Activated CD4-positive, alpha-beta memory T cell treated with anti-CD3 and anti-CD28 coated beads, Interleukin-2, amount 10 ng/mL, durations not matched to agents 7 days and 5 days (primary cell): ENCODE data around the gene FBH1. TPM values are rescaled to one million over a fixed set of nuclear protein-coding genes. Genes with fewer than 3 reads are reported as not detected.
"Not testable (repeated sequence)": the region's sequence is repeated elsewhere in the genome, so short reads cannot be mapped to it uniquely, and the experiment has no call there.

Experiments used
- CTCF ChIA-PET: fragments of 350-600 bp; sonication (Branson Sonifier 250); formaldehyde crosslinking; loops from one replicate; lab custom pipeline; 2021; ENCODE audit warnings: antibody characterized with exemption, inconsistent platforms; lab: Charles Lee
- POLR2A ChIA-PET: fragments of 350-600 bp; sonication (Branson Sonifier 250); formaldehyde crosslinking; loops from one replicate; lab custom pipeline; 2021; ENCODE audit warnings: antibody characterized with exemption; lab: Charles Lee
- DNase-seq: peaks from one replicate; pipeline ENCODE4 v3.0.0-alpha.2; 2020
- H3K27ac Mint-ChIP-seq: one replicate; pipeline ENCODE4 v1.8.0; 2021; ENCODE audit warnings: mild to moderate bottlenecking, mixed read lengths
- H3K27me3 Mint-ChIP-seq: one replicate; pipeline ENCODE4 v1.8.0; 2021; ENCODE audit warnings: mixed read lengths
- H3K36me3 Mint-ChIP-seq: one replicate; pipeline ENCODE4 v1.8.0; 2021; ENCODE audit warnings: low read depth, mixed read lengths
- H3K4me1 Mint-ChIP-seq: one replicate; pipeline ENCODE4 v1.8.0; 2021; ENCODE audit warnings: mixed read lengths
- H3K4me3 Mint-ChIP-seq: one replicate; pipeline ENCODE4 v1.8.0; 2021; ENCODE audit warnings: mild to moderate bottlenecking, mixed read lengths
- H3K9me3 Mint-ChIP-seq: one replicate; pipeline ENCODE4 v1.8.0; 2021; ENCODE audit warnings: mixed read lengths
- total RNA-seq, 2 experiments: library from RNA; stranded (reverse); gene quantifications; one replicate each; pipeline ENCODE4 v1.2.3, GENCODE V29; 2021

The FBH1 gene
- total RNA-seq, 2 experiments from 2014 or later: 54.8 to 61.6 TPM

GRCh38 chr10:5937016-5937415 lies 47.0 kb downstream of the FBH1 start:
- H3K36me3 Mint-ChIP-seq: peaks cover 40% of the 10 kb centered on the region
- no peaks in the 10 kb centered on the region for H3K4me1 Mint-ChIP-seq
- no peaks in the 10 kb centered on the region for H3K9me3 Mint-ChIP-seq
- H3K27ac Mint-ChIP-seq: no peak overlapping the region
- ChIA-PET CTCF (no interaction called here), POLR2A (interaction anchor here (1.0 kb wide), 1 partner anchor 11 kb away, joined by 3 read pairs; no protein-coding TSS in a partner anchor)
- no peaks in the 10 kb centered on the region for H3K27me3 Mint-ChIP-seq
- H3K4me3 Mint-ChIP-seq: no peak overlapping the region
- no peak for DNase-seq

- DNase-seq: no peak
- Mint-ChIP-seq H3K9me3 (no peaks in the 10 kb centered on the region), H3K27me3 (no peaks in the 10 kb centered on the region), H3K4me3 (no peak overlapping the region), H3K36me3 (peaks cover 34% of the 10 kb centered on the region), H3K4me1 (no peaks in the 10 kb centered on the region), H3K27ac (no peak overlapping the region)
- CTCF ChIA-PET: no interaction called here
- POLR2A ChIA-PET: no interaction called here
Observed at GRCh38 chr10:5938291-5938690, 48.2 kb downstream of the FBH1 start.

DNA sequence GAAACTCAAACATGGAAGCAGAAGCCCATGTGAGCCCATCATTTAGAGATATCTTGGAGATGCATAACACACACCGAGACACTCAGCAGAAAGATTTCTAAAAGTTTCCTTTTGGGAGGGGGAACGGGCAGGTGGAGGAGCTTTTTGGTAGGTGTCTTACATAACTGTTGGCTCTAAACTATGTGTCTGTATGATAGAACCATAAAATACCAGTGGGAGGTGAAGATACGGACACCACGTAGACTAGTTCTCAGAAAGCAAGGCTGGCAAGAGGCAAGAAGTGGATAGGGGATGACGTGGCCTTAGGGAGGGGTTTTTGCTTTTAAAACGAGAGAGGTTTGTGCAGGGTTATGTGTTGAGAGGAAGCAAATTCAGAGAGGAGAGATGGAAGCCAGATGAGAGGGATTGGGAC lies 50.8 kb downstream of the FBH1 start:
- CTCF ChIA-PET: no interaction called here
- Mint-ChIP-seq H3K27me3 (no peaks in the 10 kb centered on the region), H3K4me3 (no peak overlapping the region), H3K4me1 (peaks cover 2% of the 10 kb centered on the region), H3K36me3 (peaks cover 22% of the 10 kb centered on the region), H3K27ac (no peak overlapping the region), H3K9me3 (no peaks in the 10 kb centered on the region)
- POLR2A ChIA-PET: interaction anchor here (1.5 kb wide), 1 partner anchor 13 kb away, joined by 3 read pairs; no protein-coding TSS in a partner anchor
- DNase-seq: no peak

GRCh38 chr10:5941579-5941978 lies 51.5 kb downstream of the FBH1 start:
- Mint-ChIP-seq H3K27ac (no peak overlapping the region), H3K4me3 (no peak overlapping the region), H3K9me3 (no peaks in the 10 kb centered on the region), H3K4me1 (peaks cover 7% of the 10 kb centered on the region), H3K27me3 (no peaks in the 10 kb centered on the region), H3K36me3 (peaks cover 18% of the 10 kb centered on the region)
- POLR2A ChIA-PET: interaction anchor here (1.1 to 1.5 kb wide), 2 partner anchors 12 to 72 kb away, joined by 3 read pairs; no protein-coding TSS in a partner anchor
- CTCF ChIA-PET: no interaction called here
- DNase-seq: no peak

GRCh38 chr10:5942001-5942400 lies 52.0 kb downstream of the FBH1 start:
- Mint-ChIP-seq H3K36me3 (peaks cover 14% of the 10 kb centered on the region), H3K4me1 (peaks cover 7% of the 10 kb centered on the region), H3K9me3 (no peaks in the 10 kb centered on the region), H3K27ac (no peak overlapping the region), H3K4me3 (no peak overlapping the region), H3K27me3 (no peaks in the 10 kb centered on the region)
- no peak for DNase-seq
- CTCF ChIA-PET: no interaction called here
- POLR2A ChIA-PET: interaction anchor here (1.1 kb wide), 1 partner anchor 72 kb away, joined by 3 read pairs; no protein-coding TSS in a partner anchor

DNA sequence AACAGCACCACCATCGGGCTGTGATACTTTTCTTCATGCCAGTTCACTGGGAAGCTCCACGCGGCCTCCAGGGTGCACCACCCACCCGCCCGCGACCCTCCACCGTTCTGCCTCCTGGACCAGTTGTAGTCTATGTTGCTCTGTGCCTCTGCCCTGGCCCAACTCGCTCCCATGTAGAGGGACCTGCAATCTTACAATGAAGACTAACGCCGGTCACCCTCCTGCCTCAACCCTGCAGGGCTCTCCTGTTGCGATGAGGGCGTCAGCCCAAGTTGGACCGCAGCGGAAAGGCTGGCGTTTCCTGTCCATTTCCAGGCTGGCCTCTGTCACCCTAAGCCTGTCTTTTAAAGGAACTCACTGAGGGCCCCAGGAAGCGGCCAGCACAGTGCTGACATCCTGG lies 52.4 kb downstream of the FBH1 start:
- CTCF ChIA-PET: no interaction called here
- Mint-ChIP-seq H3K27ac (no peak overlapping the region), H3K9me3 (no peaks in the 10 kb centered on the region), H3K4me3 (no peak overlapping the region), H3K27me3 (no peaks in the 10 kb centered on the region), H3K36me3 (peaks cover 13% of the 10 kb centered on the region), H3K4me1 (peaks cover 7% of the 10 kb centered on the region)
- POLR2A ChIA-PET: interaction anchor here (1.1 kb wide), 1 partner anchor 71 kb away, joined by 3 read pairs; no protein-coding TSS in a partner anchor
- no peak for DNase-seq

DNA sequence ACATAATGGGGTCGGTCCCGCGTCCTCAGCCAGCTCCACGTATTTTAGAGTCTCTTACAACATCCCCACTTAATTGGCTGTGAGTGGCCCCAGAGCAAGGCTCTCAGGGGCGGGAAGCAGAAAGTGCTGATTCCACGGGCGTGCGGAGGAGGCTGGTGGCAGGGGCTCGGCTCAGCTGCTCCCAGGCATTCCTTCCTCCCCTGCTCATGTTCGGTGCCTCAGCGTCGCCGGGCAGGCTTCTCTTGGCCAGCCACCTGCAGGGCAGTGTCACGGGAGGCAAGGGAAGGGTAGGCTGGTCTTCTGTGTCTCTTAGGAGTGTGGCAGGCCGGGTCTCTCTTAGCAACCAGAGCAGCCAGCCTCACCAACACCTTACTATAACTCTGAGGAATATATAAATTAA lies 53.5 kb downstream of the FBH1 start:
- Mint-ChIP-seq H3K4me1 (peaks cover 7% of the 10 kb centered on the region), H3K9me3 (no peaks in the 10 kb centered on the region), H3K27me3 (no peaks in the 10 kb centered on the region), H3K4me3 (no peak overlapping the region), H3K36me3 (peaks cover 4% of the 10 kb centered on the region), H3K27ac (no peak overlapping the region)
- ChIA-PET CTCF (interaction anchor here (0.8 kb wide), 1 partner anchor 144 kb away, joined by 4 read pairs; no protein-coding TSS in a partner anchor), POLR2A (no interaction called here)
- no peak for DNase-seq

GRCh38 chr10:5944389-5945189 lies 54.5 kb downstream of the FBH1 start:
- CTCF ChIA-PET: interaction anchor here (0.6 kb wide), 1 partner anchor 15 kb away, joined by 3 read pairs; no protein-coding TSS in a partner anchor
- Mint-ChIP-seq H3K27me3 (no peaks in the 10 kb centered on the region), H3K4me1 (peaks cover 7% of the 10 kb centered on the region), H3K9me3 (no peaks in the 10 kb centered on the region), H3K36me3 (no peaks in the 10 kb centered on the region), H3K4me3 (no peak overlapping the region), H3K27ac (no peak overlapping the region)
- POLR2A ChIA-PET: no interaction called here
- no peak for DNase-seq

GRCh38 chr10:5945190-5945509 lies 55.1 kb downstream of the FBH1 start:
- H3K36me3 Mint-ChIP-seq: no peaks in the 10 kb centered on the region
- H3K27me3 Mint-ChIP-seq: no peaks in the 10 kb centered on the region
- H3K27ac Mint-ChIP-seq: no peak overlapping the region
- CTCF ChIA-PET: no interaction called here
- H3K9me3 Mint-ChIP-seq: no peaks in the 10 kb centered on the region
- DNase-seq: no peak
- POLR2A ChIA-PET: no interaction called here
- H3K4me1 Mint-ChIP-seq: peaks cover 7% of the 10 kb centered on the region
- H3K4me3 Mint-ChIP-seq: no peak overlapping the region

DNA sequence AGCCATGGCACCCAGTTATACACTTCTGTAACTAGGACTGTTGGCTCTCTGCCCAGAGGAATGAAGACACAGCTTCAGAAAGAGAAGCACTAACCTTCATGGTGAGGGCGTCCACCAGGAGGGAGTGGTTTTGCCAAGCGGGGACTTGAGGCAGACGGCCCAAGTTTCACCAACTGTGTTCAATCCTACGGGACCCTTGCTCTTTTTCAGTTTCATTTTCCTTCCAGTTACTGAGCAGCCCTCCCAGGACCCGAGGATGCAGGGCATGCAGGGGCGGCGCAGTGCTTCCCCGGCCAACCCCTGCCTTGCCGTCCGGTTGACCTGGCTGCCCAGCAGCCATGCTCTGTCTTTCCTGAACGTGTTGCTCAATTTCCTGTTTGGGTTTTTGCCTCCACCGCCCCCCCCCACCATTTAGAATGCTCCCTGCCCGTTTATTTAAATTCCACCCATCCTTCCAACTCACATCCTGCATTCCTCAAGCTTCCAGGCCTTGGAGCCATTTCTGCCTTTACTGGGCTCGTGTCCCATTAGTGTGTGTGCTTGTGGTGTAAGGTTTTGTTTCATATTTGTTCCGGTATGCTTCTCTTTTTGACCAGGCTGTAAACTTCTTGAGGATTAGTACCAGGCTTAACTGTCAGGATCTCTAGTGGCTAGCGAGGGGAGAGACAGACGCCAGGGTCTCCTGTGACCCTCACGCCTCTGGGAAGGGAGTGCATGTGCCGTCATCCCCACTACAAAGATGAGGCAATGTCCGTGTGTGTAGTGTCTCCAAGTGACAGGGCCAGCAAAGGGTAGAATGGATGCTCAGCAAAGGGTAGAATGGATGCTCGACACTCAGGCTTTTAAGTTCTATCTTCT lies 55.7 kb downstream of the FBH1 start:
- no peak for DNase-seq
- Mint-ChIP-seq H3K36me3 (no peaks in the 10 kb centered on the region), H3K27ac (no peak overlapping the region), H3K4me3 (no peak overlapping the region), H3K27me3 (no peaks in the 10 kb centered on the region), H3K9me3 (no peaks in the 10 kb centered on the region), H3K4me1 (peaks cover 7% of the 10 kb centered on the region)
- CTCF ChIA-PET: no interaction called here
- POLR2A ChIA-PET: no interaction called here

- POLR2A ChIA-PET, H3K4me1 Mint-ChIP-seq: not testable (repeated sequence)
Observed at GRCh38 chr10:5946419-5946775, 56.4 kb downstream of the FBH1 start.

GRCh38 chr10:5946786-5947185 lies 56.7 kb downstream of the FBH1 start:
- H3K9me3 Mint-ChIP-seq: no peaks in the 10 kb centered on the region
- DNase-seq: no peak
- peaks cover 7% of the 10 kb centered on the region for H3K4me1 Mint-ChIP-seq
- POLR2A ChIA-PET: no interaction called here
- no peak overlapping the region for H3K27ac Mint-ChIP-seq
- peaks cover under 1% of the 10 kb centered on the region for H3K36me3 Mint-ChIP-seq
- no peak overlapping the region for H3K4me3 Mint-ChIP-seq
- CTCF ChIA-PET: interaction anchor here (0.6 kb wide), 1 partner anchor 229 kb away, joined by 4 read pairs; no protein-coding TSS in a partner anchor
- no peaks in the 10 kb centered on the region for H3K27me3 Mint-ChIP-seq

More at GRCh38 chr10:5946419-5946775, 56.4 kb downstream of the FBH1 start:
- not testable (repeated sequence) for H3K36me3 Mint-ChIP-seq, H3K27ac Mint-ChIP-seq, H3K9me3 Mint-ChIP-seq, H3K4me3 Mint-ChIP-seq, H3K27me3 Mint-ChIP-seq, DNase-seq
- CTCF ChIA-PET: interaction anchor here (0.6 kb wide), 1 partner anchor 228 kb away, joined by 4 read pairs; no protein-coding TSS in a partner anchor
